Measurements from ENCODE around the gene DNM2.
"Not testable (repeated sequence)": the region's sequence is repeated elsewhere in the genome, so short reads cannot be mapped to it uniquely, and the experiment has no call there.

DNM2 gene

DNA sequence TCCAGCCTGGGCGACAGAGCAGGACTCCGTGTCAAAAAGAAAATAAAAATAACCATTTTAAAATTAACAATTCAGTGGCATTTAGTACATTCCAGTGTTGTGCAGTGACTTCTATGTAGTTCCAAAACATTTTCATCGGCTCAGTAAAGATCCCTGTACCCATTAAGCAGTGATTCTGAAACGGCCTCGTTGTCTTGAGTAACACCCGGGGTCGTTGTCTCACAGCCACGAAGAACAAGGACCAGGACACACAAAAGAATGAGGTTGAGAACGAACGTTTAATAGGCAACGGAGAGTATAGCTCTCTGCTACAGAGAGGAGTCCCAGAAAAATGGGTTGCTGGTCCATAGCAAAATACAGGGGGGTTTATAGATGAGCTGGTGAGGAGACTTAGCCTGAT lies 120.5 kb downstream of the DNM2 start:
- no peak for DNase-seq (ENCODE audit: low read depth)

DNA sequence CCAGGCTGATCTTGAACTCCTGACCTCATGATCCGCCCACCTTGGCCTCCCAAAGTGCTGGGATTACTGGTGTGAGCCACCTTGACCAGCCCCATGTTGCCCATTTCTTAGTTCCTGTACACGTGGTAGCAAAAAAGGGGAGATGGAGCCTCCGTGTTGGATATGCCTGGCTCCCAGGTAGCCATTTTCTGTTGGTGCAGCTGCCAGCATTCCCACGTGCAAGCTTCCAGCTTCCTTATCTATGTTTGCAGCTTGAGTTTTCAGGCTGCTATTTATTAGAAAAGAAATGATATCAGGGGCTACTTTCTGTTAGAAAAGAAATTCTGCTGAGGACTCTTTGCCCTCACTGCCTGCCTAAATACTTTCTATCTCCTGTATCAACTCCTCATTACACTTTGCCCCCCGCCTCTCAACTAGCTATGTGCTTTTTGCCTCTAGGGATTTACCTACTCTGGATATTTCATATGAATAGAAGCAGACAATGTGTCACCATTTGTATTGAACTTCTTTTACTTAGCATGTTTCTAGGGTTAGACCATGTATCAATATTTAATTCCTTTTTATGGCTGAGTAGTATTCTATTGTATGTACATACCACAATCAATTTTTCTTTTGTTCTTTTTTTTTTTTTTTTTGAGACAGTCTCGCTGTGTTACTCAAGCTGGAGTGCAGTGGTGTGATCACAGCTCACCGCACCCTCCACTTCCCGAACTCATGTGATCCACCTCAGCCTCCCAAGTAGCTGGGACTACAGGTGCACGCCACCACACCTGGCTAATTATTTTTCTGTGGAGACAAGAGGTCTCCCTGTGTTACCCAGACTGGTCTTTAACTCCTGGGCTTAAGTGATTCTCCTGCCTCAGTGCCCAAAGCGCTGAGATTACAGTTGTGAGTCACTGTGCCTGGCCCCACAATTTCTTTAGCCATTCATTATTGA lies 121.5 kb downstream of the DNM2 start:
- no peak for DNase-seq (ENCODE audit: low read depth)

DNA sequence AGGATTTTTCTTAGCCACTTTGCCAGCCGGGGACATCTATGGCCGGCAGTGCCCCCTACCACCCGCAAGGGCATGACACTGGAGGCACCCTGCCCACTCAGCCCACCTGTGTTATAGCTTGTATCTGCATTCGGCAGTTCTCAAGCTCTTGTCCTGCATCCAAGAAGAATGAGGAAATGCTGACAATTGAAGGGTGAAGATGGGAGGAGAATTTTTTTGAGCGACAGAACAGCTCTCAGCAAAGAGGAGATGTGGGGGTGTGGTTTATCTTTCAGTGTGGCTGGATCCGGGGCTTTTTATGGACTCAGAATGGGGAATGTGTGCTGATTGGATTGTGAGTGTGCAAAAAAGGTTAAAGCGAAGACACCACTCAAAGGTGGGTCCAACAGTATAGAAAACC lies 124.9 kb downstream of the DNM2 start:
- no peak for DNase-seq (ENCODE audit: low read depth)

DNA sequence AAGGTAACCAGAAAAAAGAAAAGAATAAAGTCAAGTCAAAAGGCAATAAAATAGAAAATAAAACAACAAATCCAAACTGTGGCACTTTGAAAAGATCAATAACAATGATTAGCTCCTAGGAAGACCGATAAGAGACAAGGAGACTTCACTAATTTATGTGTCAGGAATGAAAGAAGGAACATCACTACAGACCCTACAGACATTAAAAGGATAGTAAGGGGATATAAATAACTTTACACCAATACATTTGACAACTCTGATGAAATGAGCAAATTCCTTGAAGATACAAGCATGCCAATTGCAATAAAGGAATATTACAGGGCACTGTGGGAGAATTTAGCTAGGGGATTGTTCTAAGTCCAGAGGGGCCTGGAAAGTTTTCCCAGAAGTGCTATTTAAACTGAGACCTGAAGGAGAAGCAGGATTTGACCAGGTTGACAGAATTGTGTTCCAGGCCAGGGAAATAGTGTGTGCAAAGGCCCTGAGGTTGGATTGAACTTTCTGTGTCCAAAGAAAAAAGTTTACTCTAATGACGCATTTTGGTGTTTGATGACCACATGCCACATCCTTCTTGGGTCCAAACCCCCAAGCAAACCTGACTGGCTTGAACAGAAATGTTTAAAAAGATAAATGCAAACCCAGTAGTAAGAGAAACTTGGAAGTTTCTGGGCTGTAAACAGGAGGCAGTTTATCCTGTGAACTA lies 128.8 kb downstream of the DNM2 start:
- DNase-seq (ENCODE audit: low read depth), result no peak

DNA sequence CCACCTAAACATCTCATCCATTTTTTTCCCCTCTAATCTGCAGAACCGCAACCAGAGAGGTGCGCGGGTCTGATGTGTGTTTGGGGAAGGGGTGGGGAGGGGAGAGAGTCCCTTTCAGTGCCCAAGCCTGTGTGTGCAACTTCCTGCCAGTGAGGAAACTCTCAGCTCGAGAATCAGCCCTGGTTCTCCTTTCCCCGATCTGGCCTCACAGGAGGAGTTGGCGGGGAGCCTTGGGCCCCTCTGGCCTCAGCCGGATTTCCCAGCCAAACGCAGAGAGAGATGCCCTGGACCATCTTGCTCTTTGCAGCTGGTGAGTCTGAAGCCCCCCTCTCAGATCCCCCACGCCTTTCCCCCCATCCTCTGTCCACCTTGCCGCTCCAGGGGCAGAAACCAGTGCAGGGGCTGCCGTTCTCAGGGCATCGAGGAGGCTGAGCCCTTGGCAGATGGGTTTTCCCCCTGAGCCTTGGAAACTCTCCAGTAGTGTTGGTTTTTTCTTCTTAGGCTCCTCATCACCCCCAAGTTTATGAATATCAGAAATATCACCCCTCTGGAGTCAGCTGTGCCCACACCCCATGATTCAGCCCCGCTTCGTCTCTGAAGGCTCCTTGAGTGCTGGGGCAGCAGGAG lies 130.5 kb downstream of the DNM2 start, which contains the start of gene C19orf38:
Gene C19orf38 (plus strand): TSS at position 186 of the 627 bp plus-strand sequence. CDS start 94 bp downstream, at position 280.
- no peak for DNase-seq (ENCODE audit: low read depth)

DNA sequence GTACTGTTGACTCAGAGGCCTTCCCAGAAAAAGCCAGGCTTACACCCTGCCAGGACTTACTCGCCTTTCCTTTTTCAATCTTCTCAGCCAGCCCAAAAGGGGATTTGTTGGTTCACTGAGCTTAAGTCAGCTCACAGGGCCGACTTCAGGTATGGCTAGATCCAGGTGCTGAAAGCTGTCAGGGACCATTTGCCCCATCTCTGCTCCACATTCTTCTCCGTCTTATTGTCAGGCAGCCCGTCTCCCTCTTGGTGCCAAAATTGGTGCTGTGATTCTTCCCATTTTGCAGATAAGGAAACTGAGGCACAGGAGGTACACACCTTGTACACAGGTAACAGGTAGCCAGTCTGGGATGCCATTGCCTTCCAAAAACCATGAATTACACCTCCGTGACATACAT lies 132.8 kb downstream of the DNM2 start:
- no peak for DNase-seq (ENCODE audit: low read depth)

DNA sequence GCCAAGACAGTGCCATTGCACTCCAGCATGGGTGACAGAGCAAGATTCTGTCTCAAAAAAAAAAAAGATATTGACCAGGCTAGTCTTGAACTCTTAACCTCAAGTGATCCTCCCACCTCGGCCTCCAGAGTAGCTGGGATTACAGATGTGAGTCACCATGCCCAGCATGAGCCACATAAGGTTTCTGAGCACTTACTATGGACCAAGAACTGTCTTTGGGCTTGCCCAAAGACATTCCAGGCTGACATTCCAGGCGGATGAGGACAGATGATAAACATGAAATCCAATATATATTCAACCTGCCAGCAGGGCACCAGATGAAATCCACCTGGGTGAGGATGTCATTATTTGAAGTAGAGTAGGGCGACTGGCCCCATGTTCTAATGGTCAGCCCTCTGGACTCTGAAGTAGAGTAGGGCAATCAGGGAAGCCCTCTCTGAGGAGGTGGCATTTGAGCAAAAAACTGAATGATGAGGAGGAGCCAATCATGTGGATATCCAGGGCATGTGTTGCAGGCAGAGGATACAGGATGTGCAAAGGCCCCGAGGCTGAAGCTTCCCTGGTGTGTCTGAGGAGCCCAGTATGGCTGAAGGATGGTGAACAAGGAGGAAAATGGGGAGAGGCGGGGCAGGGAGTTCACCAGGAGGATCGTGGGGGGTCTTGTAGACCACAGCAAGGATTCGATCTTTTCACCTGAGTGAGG lies 134.4 kb downstream of the DNM2 start:
- DNase-seq (ENCODE audit: low read depth), result peak; percentile 74

DNA sequence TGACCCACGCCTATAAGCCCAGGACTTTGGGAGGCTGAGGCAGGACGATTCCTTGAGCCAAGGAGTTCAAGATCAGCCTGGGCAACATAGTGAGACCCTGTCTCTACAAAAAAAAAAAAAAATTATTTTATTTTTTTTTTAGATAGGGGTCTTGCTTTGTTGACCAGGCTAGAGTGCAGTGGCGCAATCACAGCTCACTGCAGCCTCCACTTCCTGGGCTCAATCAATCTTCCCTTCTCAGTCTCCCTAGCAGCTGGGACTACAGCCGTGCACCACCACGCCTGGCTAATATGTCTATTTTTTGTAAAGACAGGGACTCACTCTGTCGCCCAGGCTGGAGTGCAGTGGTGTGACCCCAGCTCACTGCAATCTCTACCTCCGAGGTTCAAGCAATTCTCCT lies 135.1 kb downstream of the DNM2 start:
- DNase-seq (ENCODE audit: low read depth), result no peak

DNA sequence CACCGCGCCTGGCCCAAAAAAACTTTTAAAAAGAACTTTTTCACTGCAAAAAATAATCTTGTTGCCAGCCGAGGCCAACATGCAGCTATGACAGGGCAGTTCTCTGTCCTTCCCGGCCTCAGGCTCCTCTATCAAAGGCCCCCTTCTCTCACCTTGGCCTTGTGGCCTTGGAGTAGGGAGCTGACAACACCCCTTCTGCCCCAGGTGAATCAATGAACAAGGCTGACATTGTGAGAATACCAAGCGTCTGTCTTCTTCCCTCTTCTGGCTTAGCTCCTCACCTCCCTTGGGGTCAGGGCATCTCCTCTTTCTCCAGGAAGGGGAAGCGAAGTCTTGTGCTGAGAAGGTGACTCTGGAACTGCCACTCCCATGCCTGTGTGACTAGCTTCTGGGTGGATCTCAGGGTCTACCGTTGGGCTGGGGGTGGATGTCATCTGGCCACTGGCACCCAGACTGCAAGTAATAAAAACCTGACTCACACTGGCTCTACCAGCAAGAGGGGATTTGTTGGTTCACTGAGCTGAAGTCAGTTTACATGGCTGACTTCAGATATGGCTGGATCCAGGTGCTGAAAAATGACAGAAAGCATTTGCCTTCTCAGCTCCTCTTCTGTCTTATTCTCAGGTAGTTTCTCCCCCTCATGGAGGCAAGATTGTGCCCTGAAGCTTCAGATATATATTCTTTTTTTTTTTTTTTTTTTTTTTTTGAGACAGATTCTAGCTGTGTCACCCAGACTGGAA lies 136.6 kb downstream of the DNM2 start:
- DNase-seq (ENCODE audit: low read depth), result no peak

DNA sequence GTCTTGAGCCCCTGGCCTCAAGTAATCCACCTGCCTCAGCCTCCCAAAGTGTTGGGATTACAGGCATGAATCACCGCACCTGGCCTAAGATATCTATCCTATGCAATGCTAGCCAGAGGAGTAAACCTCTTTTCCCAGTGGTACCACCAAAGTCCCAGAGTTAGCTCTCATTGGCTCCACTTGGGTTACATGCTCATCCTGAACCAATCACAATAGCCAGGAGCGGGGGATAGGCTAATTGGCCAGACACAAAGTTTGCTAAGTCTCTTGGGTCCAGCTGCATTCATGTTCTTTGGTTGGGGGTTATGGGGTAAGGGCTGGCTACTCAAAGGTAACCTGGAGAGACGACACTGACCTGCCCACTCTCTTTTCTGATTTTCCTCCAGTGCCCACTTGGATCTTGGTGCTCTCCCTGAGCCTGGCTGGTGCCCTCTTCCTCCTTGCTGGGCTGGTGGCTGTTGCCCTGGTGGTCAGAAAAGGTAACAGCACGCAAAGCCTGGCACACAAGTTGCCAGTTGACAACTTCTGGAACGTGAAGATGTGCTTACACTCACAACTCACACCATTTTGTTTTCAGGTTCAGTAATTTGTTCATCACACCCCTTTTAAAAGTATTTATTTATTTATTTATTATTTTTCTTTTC lies 138.1 kb downstream of the DNM2 start:
- DNase-seq (ENCODE audit: low read depth), result no peak

DNA sequence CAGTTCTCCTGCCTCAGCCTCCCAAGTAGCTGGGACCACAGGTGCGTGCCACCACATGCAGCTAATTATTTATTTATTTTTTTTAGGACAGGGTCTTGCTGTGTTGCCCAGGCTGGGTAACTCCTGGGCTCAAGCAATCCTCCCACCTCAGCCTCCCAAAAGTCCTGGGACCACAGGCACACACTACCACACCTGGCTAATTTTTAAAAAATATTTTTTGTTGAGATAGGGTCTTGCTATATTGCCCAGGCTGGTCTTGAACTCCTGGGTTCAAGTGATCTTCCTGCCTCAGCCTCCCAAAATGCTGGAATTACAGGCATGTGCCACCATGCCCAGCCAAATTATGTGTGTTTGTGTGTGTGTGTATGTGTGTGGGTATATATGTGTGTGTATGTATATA lies 139.0 kb downstream of the DNM2 start:
- not testable (repeated sequence) for DNase-seq (ENCODE audit: low read depth)

DNA sequence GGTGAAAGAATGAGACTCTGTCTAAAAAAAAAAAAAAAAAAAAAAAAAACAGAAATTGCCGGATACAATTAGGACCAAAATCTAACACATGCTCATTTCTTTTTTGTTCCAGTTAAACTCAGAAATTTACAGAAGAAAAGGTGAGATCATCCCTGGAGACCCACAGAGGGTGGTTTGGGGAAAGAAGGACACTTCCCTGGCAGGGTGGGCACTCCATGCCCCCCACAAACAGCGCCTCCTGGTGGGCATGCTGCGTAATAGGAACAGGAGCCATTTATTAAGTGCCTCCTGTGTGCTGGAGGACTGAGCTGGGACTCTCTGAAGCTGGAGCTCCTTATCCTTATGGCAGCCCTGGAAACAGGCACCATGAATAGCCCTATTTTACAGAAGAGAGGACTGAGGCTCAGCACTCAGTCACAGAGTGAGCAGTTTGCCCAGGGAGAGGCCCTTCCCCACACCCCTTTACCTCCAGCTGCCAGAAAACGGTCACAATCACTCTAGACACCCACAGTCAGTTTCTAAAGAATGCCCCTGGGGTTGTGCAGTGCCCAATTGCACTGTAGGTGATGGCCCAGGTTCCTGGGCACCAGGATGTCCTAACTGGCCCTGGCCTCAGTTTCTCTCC lies 140.4 kb downstream of the DNM2 start:
- no peak for DNase-seq (ENCODE audit: low read depth)

DNA sequence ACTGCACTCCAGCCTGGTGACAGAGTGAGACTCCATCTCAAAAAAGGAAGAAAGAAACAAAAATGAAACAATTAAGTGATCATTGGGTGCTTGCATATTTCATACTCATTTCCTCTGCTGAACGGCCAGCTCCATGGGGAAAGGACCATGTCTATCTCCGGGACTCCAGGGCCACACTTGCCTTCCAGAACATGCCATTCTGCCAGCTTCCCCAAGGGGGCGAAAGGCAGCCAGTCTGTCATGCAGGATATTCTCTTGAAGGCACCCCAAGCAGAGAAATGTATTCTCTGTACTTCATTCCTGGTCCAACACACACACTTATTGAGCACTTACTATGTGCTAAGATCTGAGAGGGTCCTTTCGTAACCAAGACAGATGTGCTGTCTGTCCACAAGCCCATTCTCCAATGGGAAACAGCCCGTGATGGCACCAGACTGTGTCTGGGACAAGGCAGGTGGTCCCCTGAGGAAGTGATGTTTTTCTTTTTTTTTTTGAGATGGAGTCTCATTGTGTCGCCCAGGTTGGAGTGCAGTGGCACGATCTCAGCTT lies 143.3 kb downstream of the DNM2 start:
- DNase-seq (ENCODE audit: low read depth), result peak; percentile 28

DNA sequence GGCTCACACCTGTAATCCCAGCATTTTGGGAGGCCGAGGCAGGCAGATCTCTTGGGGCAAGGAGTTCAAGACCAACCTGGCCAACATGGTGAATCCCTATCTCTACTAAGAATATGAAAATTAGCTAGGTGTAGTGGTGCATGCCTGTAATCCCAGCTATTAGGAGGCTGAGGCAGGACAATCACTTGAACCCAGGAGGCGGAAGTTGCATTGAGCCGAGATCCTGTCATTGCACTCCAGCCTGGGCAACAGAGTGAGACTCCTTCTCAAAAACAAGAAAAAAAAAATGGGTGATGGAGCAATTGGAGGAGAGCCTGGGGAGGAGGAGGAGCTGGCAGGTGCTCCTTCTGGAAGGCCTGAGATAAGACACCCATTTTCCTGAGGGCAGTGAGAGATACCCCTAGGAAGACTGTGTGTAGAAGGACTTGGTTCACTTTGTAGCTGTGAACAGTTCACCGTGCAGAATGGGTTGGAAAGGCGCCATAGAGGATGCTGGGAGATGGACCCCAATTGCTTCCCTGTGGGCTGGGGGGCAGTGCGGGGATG lies 144.8 kb downstream of the DNM2 start:
- DNase-seq (ENCODE audit: low read depth), result no peak

DNA sequence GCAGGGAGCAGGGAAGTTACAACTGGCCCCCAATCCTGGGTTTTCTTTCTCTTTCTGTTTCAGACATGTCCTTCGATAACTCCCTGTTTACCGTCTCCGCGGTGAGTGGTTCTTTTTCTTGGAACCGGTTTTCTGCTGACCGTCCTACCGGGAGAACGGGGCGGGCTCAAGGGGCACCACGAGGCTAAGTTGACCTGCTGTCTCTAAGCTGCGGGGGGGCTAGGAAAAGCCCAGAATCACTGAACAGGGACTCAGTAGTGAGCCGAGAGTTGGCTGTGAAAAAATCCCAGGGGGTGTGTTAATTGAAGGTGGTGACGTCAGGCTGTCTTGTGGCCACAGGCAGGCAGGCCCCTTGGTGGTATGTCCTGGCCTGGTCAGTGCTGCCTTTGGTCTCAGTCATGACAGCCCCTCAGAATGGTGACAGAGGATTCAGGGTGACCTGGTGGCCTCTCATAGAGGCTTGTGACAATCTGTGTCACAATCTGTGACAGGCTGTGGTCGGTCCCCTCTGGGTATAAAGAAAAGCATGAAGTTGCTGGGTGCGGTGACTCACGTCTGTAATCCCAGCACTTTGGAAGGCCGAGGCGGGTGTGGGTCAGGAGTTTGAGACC lies 145.3 kb downstream of the DNM2 start:
- peak; percentile 43 for DNase-seq (ENCODE audit: low read depth)

DNA sequence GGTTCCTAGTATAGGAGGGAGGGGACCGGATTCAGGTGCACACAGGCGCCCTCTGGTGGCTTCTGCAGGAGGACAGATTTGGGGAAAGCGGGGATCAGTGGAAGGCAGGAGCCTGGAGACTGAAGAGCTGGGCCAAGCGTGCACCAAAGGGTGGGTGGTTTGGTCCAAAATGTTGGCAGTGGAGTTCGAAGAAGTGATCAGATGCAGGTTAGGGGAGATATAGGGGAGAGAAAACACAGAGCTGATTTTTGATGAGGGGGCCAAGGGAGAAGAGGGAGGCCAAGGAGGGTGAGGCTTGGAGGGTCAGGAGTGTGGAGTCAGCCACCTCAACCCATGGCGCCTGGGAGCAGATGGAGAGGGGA lies 146.6 kb downstream of the DNM2 start:
- peak; percentile 60 for DNase-seq (ENCODE audit: low read depth)

DNA sequence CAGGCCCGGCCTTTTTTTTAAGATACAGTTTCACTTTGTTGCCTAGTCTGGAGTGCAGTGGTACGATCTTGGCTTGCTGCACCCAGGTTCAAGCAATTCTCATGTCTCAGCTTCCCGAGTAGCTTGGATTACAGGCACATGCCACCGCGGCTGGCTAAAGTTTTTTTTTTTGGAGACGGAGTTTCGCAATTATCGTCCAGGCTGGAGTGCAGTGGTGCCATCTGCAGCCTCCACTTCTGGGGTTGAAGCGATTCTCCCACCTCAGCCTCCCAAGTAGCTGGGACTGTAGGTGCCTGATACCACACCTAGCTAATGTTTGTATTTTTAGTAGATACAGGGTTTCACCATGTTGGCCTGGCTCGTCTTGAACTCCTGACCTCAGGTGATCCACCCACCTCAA lies 148.6 kb downstream of the DNM2 start:
- DNase-seq (ENCODE audit: low read depth), result no peak

DNA sequence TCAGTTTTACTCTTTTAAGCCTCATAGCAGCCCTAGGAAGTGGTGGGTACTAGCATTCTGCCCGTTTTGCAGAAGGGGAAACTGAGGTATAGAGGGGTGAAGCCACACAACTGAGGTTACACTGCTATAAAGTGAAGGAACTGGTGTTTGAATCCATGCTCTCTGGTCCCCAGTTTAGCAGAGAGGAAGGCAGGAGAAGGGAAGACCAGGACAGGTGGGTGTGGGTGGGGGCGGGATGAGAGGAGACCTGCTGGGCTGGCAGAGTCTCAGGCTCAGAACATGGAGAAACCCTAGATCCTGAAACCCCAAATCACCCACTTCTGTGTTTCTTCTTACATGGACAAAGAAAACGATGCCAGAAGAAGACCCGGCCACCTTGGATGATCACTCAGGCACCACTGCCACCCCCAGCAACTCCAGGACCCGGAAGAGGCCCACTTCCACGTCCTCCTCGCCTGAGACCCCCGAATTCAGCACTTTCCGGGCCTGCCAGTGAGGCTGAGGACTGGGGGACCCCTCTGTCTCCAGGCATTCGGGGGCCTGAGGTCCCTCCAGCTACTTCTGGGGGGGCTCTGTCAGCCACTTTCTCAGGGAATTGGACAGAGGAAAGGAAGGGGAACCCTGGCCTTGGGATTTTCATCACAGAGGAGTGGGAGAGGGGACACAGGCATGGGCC lies 151.1 kb downstream of the DNM2 start:
- no peak for DNase-seq (ENCODE audit: low read depth)

DNA sequence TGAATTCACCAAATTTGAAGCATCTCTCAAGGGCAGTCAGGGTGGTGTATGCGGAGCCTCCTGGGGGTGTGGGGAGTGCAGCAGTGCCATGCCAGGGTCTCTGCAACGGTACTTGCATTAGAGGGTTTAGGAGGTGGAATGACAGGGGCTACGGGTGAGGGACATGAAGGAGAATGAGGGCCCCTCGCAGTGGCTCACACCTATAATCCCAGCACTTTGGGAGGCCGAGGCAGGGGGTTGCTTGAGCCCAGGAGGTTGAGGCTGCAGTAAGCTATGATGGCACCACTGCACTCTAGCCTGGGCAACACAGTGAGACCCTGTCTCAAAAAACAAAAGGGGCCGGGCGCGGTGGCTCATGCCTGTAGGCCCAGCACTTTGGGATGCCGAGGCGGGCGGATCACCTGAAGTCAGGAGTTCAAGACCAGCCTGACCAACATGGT lies 152.0 kb downstream of the DNM2 start:
- not testable (repeated sequence) for DNase-seq (ENCODE audit: low read depth)
